Thymus (tissue), 11 donors: ENCODE data around the gene FXYD4. TPM values are rescaled to one million over a fixed set of nuclear protein-coding genes. Genes with fewer than 3 reads are reported as not detected.
"Not testable (repeated sequence)": the region's sequence is repeated elsewhere in the genome, so short reads cannot be mapped to it uniquely, and the experiment has no call there.

ENCODE experiments used
- DNase-seq, 9 donors: peaks; one replicate each; pipeline ENCODE4 v3.0.0-alpha.2; 2013; ENCODE audit warnings: low spot score in 9 of 9, low read depth in 6 of 9, missing footprints in 1 of 9
- H3K27ac ChIP-seq, 2 donors: one replicate each; pipeline ENCODE4 v1.5.1; 2013; ENCODE audit warnings: control low read depth in 1 of 2, low read depth in 1 of 2, low read length in 1 of 2, mild to moderate bottlenecking in 1 of 2, moderate library complexity in 1 of 2
- H3K27me3 ChIP-seq, 2 donors: one replicate each; pipeline ENCODE4 v1.5.1; 2013; ENCODE audit warnings: low read length in 1 of 2; ENCODE audit not compliant: control insufficient read depth in 2 of 2, insufficient read depth in 1 of 2
- H3K36me3 ChIP-seq, 2 donors: one replicate each; pipeline ENCODE4 v1.5.1; 2013; ENCODE audit warnings: low read length in 1 of 2, mild to moderate bottlenecking in 1 of 2, moderate library complexity in 1 of 2; ENCODE audit not compliant: control insufficient read depth in 2 of 2, insufficient read depth in 2 of 2
- H3K4me1 ChIP-seq, 2 donors: one replicate each; pipeline ENCODE4 v1.5.1; 2013; ENCODE audit warnings: low read length in 2 of 2; ENCODE audit not compliant: control insufficient read depth in 2 of 2, insufficient read depth in 2 of 2
- H3K4me3 ChIP-seq, 2 donors: one replicate each; pipeline ENCODE4 v1.5.1; 2013; ENCODE audit warnings: low read length in 2 of 2, control low read depth in 1 of 2, mild to moderate bottlenecking in 1 of 2
- H3K9me3 ChIP-seq, 2 donors: one replicate each; pipeline ENCODE4 v1.5.1; 2013; ENCODE audit warnings: low read length in 1 of 2, mild to moderate bottlenecking in 1 of 2; ENCODE audit not compliant: control insufficient read depth in 2 of 2, insufficient read depth in 1 of 2
- WGBS: extraction: QIAGEN DNeasy Blood & Tissue Kit; methylation state at CpG from one replicate; pipeline ENCODE4 v1.1.7; 2013; 5-methylcytosine and 5-hydroxymethylcytosine counted together
- polyA plus RNA-seq: library from polyadenylated mRNA; stranded (reverse); fragments of 200-250 nt; gene quantifications from one replicate; pipeline ENCODE4 v1.2.3, GENCODE V29; 2013
- total RNA-seq: library from RNA; stranded (reverse); fragments of 120-200 nt; gene quantifications from one replicate; pipeline ENCODE4 v1.2.4, GENCODE V29; 2013
- donor health status: healthy.

FXYD4 gene
- total and polyA plus RNA-seq, 2 donors = 0.14 to 0.59 TPM

DNA sequence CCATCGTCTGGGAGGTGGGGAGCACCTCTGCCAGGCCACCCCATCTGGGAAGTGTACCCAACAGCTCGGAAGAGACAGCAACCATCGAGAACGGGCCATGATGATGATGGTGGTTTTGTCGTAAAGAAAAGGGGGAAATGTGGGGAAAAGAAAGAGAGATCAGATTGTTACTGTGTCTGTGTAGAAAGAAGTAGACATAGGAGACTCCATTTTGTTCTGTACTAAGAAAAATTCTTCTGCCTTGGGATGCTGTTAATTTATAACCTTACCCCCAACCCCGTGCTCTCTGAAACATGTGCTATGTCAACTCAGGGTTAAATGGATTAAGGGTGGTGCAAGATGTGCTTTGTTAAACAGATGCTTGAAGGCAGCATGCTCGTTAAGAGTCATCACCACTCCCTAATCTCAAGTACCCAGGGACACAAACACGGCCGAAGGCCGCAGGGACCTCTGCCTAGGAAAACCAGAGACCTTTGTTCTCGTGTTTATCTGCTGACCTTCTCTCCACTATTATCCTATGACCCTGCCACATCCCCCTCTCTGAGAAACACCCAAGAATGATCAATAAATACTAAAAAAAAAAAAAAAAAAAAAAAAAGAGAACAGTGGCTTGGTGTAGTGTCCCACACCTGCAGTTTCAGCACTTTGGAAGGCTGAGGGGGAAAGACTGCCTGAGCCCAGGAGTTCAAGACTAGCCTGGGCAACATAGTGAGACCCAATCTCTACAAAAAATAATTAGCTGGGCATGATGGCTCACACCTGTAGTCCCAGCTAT, 41.2 kb upstream of the FXYD4 start:
- DNase-seq, H3K4me1 ChIP-seq, H3K9me3 ChIP-seq, H3K36me3 ChIP-seq, H3K27ac ChIP-seq, H3K4me3 ChIP-seq, H3K27me3 ChIP-seq: not testable (repeated sequence)
- WGBS = 87% methylated on average over 11 of the region's 11 CpGs

- DNase-seq = not testable (repeated sequence)
- WGBS = 96% methylated on average over 4 of the region's 4 CpGs
Observed at GRCh38 chr10:43330824-43331127, 40.7 kb upstream of the FXYD4 start.

DNA sequence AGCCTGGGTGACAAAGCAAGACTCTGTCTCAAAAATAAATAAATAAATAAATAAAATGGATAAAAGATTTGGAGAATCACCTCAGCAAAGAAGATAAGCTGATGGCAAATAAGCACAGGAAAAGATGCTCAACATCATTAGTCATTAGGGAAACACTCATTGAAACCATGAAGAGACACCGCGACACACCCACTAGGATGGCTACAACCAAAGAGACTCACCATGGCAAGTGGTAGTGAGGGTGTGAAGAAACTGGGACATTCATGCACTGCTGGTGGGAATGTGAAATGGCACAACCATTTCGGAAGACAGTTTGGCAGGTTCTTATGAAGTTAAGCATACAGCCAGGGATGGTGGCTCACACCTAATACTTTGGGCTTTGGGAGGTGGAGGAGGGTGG, 37.8 kb upstream of the FXYD4 start:
- DNase-seq = no peak
- Histone ChIP-seq H3K36me3 (no peaks in the 10 kb centered on the region), H3K4me1 (peaks cover 0 to 2% of the 10 kb centered on the region in 2 donors), H3K27ac (no peak overlapping the region), H3K9me3 (no peaks in the 10 kb centered on the region), H3K27me3 (peaks cover 0 to 10% of the 10 kb centered on the region in 2 donors), H3K4me3 (no peak overlapping the region)
- WGBS = 99% methylated on average over 3 of the region's 3 CpGs

More at GRCh38 chr10:43330824-43331127, 40.7 kb upstream of the FXYD4 start:
- not testable (repeated sequence) for H3K36me3 ChIP-seq, H3K27ac ChIP-seq, H3K9me3 ChIP-seq, H3K27me3 ChIP-seq, H3K4me1 ChIP-seq, H3K4me3 ChIP-seq

DNA sequence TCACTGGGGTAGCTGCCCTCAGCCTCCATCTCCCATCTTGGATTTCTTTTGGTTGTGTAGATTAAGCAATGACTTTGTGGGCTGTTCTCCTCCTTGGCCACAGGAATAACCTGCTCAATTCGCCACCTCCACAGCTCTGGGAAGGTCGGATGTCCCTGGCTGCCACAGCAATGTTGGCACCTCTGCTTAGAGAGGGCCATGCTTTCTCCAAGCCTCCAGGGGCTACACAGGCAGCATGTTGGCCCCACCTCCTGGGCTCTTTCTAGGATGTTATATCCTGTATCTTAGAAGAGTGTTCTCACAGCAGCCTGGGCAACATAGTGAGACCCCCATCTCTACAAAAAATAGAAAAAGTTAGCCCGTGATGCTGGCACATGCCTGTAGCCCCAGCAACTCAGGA, 35.4 kb upstream of the FXYD4 start:
- Histone ChIP-seq H3K36me3 (no peaks in the 10 kb centered on the region), H3K4me3 (no peak overlapping the region), H3K27ac (no peak overlapping the region), H3K4me1 (peaks cover 0 to 2% of the 10 kb centered on the region in 2 donors), H3K27me3 (peaks cover 0 to 25% of the 10 kb centered on the region in 2 donors), H3K9me3 (no peaks in the 10 kb centered on the region)
- DNase-seq = no peak
- WGBS = 95% methylated on average over 3 of the region's 3 CpGs

DNA sequence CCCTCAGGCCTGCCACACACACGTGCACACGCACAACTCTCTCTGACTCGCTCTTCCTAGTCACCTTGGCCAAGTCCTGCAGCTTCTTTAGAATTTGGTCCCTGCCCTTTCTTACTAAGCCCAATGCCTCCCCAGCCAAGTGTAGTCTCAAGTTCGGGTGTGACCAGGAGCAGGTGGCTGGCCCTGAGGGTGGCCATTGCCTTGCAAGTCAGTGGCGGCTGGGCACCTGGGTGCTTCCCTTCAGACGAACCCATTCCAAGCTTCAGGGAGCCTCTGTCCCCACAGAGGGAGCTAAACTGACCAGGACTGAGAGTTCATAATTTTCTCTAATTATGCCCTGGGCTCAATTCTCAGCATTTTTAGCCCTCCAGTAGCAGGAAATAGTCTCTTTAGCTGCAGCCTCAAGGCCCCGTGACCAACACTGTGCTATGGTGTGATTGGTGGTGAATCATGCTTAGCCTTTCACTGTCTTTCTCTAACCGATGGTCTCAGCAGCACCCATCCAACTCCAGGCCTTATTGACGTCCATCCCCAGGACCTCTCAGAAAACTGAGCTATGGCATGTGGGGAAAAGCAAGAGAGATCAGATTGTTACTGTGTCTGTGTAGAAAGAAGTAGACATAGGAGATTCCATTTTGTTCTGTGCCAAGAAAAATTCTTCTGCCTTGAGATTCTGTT, 34.7 kb upstream of the FXYD4 start:
- Histone ChIP-seq H3K27me3 (peaks cover 0 to 25% of the 10 kb centered on the region in 2 donors), H3K4me1 (peaks cover 0 to 2% of the 10 kb centered on the region in 2 donors), H3K27ac (no peak overlapping the region), H3K4me3 (no peak overlapping the region), H3K9me3 (no peaks in the 10 kb centered on the region), H3K36me3 (no peaks in the 10 kb centered on the region)
- DNase-seq = no peak
- WGBS = 96% methylated on average over 9 of the region's 9 CpGs

DNA sequence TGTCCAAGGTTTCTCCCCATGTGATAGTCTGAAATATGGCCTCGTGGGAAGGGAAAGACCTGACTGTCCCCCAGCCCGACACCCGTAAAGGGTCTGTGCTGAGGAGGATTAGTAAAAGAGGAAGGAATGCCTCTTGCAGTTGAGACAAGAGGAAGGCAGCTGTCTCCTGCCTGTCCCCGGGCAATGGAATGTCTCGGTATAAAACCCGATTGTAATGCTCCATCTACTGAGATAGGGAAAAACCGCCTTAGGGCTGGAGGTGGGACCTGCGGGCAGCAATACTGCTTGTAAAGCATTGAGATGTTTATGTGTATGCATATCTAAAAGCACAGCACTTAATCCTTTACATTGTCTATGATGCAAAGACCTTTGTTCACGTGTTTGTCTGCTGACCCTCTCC, 33.9 kb upstream of the FXYD4 start:
- not testable (repeated sequence) for H3K27ac ChIP-seq

DNA sequence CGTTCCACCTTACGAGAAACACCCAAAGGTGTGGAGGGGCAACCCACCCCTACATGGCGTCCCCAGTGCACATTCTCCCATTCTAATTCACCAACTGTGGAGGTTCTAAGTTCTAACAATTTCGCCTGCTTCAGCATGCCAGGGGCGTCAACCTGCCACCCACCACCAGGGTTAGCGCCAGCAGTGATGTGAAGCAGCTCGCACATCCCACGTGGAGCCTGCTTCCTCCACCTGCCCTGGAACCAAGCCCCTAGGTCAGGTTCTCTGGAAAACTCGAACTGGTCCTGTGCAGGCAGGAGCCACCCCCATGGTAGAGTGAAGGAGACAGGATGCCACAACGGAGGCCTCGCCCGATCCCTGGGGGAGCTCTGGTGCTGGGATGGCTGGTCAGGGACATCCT, 33.3 kb upstream of the FXYD4 start:
- H3K4me3 ChIP-seq = no peak overlapping the region
- no peak for DNase-seq
- WGBS = 90% methylated on average over 12 of the region's 12 CpGs
- H3K4me1 ChIP-seq = no peaks in the 10 kb centered on the region
- H3K9me3 ChIP-seq = no peaks in the 10 kb centered on the region
- no peaks in the 10 kb centered on the region for H3K36me3 ChIP-seq
- no peak overlapping the region for H3K27ac ChIP-seq
- H3K27me3 ChIP-seq = peaks cover 0 to 25% of the 10 kb centered on the region in 2 donors

More for the DNA sequence above, 33.9 kb upstream of the FXYD4 start:
- H3K4me1 ChIP-seq, H3K4me3 ChIP-seq, H3K36me3 ChIP-seq, DNase-seq, H3K9me3 ChIP-seq: not testable (repeated sequence)
- 24% methylated on average over 6 of the region's 9 CpGs for WGBS
- peaks cover 0 to 25% of the 10 kb centered on the region in 2 donors for H3K27me3 ChIP-seq

GRCh38 chr10:43339136-43339535, 32.3 kb upstream of the FXYD4 start:
- WGBS = 87% methylated on average over 11 of the region's 11 CpGs

GRCh38 chr10:43340101-43340500, 31.3 kb upstream of the FXYD4 start:
- 91% methylated on average over 6 of the region's 6 CpGs for WGBS
- H3K27ac ChIP-seq = no peak overlapping the region
- peaks cover 0 to 25% of the 10 kb centered on the region in 2 donors for H3K27me3 ChIP-seq
- no peaks in the 10 kb centered on the region for H3K9me3 ChIP-seq
- DNase-seq = no peak
- no peaks in the 10 kb centered on the region for H3K36me3 ChIP-seq
- no peak overlapping the region for H3K4me3 ChIP-seq
- no peaks in the 10 kb centered on the region for H3K4me1 ChIP-seq

More at GRCh38 chr10:43339136-43339535, 32.3 kb upstream of the FXYD4 start:
- peaks cover 0 to 25% of the 10 kb centered on the region in 2 donors for H3K27me3 ChIP-seq
- no peak overlapping the region for H3K27ac ChIP-seq
- H3K4me3 ChIP-seq = no peak overlapping the region
- no peak for DNase-seq
- no peaks in the 10 kb centered on the region for H3K4me1 ChIP-seq
- H3K9me3 ChIP-seq = no peaks in the 10 kb centered on the region
- no peaks in the 10 kb centered on the region for H3K36me3 ChIP-seq
